Camera-type eye (tissue), 1 donor: ENCODE results near the gene MRPS6. TPM values are rescaled to one million over a fixed set of nuclear protein-coding genes. Genes with fewer than 3 reads are reported as not detected.

ENCODE experiments used
- total RNA-seq: library from RNA; depleted of rRNA; stranded (reverse); fragments of >200 nt; gene quantifications from one replicate; pipeline ENCODE4 v1.2.3, GENCODE V29; 2014

Gene MRPS6
- 31.5 TPM for total RNA-seq

DNA sequence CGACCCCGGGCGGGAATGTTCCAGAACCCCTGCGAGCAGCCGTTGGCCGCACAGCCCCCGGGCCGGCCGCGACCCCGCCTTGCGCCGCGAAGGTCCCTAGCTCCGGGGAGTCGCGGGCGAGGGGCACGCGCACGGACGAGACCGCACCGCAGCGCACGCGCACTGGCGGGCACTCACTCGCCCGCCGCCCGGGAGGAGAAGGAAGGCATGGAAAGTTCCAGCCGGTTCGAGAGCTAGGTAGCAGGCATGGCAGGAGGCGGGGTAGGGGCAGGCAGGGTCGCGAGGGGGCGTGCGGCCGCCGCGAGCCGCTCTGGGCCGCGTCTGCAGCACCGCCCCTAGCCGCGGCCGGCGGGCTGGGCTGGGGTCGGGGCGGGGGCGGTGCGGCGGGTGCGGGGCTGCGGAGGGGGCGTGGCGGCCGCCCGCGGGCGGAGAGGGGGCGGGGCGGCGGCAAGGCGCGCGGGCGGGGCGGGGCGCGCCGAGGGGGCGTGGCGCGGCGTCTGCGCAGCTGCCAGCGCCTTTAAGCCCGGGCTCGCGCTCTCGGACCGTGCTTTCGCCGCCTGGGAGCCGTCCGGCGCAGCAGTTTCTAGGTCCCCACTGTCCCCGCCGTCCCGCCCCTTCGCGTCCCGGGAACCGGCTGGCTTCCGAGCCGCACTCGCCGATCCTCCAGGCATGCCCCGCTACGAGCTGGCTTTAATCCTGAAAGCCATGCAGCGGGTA is at the start of gene MRPS6, which contains the start of gene SLC5A3:
TSS of gene MRPS6 (plus strand) at position 547 of the 717 bp plus-strand sequence. CDS start at position 670, 123 bp downstream.
TSS of gene SLC5A3 (plus strand) at position 547 of the 717 bp plus-strand sequence. CDS start 21,621 bp downstream, outside the sequence.

Other genes starting within 250 kb of the MRPS6 start
- gene ATP5PO, start 157.8 kb upstream of the MRPS6 start, total RNA-seq, result 160 TPM
- gene SLC5A3, start within 50 bp of the MRPS6 start, total RNA-seq, result 71.9 TPM